Thyroid gland (tissue), 4 donors: ENCODE data around the gene RSPRY1.
"Not testable (repeated sequence)": the region's sequence is repeated elsewhere in the genome, so short reads cannot be mapped to it uniquely, and the experiment has no call there.

Source experiments
- POLR2A ChIP-seq, 2 donors: fragments of 450-650 bp; IDR thresholded peaks; one replicate each; pipeline ENCODE4 v1.6.1; 2017; ENCODE audit warnings: antibody characterized with exemption in 2 of 2, mild to moderate bottlenecking in 2 of 2, moderate library complexity in 1 of 2
- TF ChIP-seq, protein P1 (sequence below), 6 experiments: fragments of 200-600 bp in 3 of 6; fragments of 450-650 bp in 3 of 6; sonication (generic) in 3 of 6; IDR thresholded peaks; one replicate each; pipeline ENCODE4 v1.5.1; 2016 to 2019; ENCODE audit warnings: antibody characterized with exemption in 6 of 6, mild to moderate bottlenecking in 2 of 6, inconsistent platforms in 1 of 6, moderate library complexity in 1 of 6

DNA sequence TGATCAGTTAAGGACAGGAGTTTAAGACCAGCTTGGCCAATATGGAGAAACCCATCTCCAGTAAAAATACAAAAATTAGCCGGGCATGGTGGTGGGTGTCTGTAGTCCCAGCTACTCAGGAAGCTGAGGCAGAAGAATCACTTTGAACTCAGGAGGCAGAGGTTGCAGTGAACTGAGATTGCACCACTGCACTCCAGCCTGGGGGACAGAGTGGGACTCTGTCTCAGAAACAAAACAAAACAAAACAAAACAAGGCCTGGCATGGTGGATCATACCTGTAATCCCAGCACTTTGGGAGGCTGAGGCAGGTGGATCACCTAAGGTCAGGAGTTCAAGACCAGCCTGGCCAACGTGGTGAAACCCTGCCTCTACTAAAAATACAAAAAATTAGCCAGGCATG lies 81.2 kb downstream of the RSPRY1 start:
- TF ChIP-seq, protein P1, sequence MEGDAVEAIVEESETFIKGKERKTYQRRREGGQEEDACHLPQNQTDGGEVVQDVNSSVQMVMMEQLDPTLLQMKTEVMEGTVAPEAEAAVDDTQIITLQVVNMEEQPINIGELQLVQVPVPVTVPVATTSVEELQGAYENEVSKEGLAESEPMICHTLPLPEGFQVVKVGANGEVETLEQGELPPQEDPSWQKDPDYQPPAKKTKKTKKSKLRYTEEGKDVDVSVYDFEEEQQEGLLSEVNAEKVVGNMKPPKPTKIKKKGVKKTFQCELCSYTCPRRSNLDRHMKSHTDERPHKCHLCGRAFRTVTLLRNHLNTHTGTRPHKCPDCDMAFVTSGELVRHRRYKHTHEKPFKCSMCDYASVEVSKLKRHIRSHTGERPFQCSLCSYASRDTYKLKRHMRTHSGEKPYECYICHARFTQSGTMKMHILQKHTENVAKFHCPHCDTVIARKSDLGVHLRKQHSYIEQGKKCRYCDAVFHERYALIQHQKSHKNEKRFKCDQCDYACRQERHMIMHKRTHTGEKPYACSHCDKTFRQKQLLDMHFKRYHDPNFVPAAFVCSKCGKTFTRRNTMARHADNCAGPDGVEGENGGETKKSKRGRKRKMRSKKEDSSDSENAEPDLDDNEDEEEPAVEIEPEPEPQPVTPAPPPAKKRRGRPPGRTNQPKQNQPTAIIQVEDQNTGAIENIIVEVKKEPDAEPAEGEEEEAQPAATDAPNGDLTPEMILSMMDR (IDR thresholded peaks at IDR 0.05): not testable (repeated sequence)
- TF ChIP-seq POLR2A (IDR thresholded peaks at IDR 0.05): not testable (repeated sequence)
